Neural progenitor cell (in vitro differentiated cells): ENCODE measurements around the gene SLC5A6.

ENCODE experiments used
- CTCF ChIP-seq: fragments of 200-600 bp; sonication (generic); IDR thresholded peaks from 2 replicates; pipeline ENCODE4 v1.5.1; 2017; ENCODE audit warnings: antibody characterized with exemption, mild to moderate bottlenecking
- EZH2 ChIP-seq: fragments of 200-600 bp; sonication (generic); IDR thresholded peaks from 2 replicates; pipeline ENCODE4 v1.6.1; 2017; ENCODE audit warnings: antibody characterized with exemption, mild to moderate bottlenecking, moderate library complexity
- EZH2phosphoT487 ChIP-seq: fragments of 200-600 bp; sonication (generic); IDR thresholded peaks from 2 replicates; pipeline ENCODE4 v1.6.1; 2017; ENCODE audit warnings: antibody characterized with exemption

- TF ChIP-seq CTCF: no peak
- no peak for TF ChIP-seq EZH2
- TF ChIP-seq EZH2phosphoT487: no peak
Observed at GRCh38 chr2:27186613-27187345, 25.3 kb downstream of the SLC5A6 start.
